Measurements from ENCODE around the gene DAO.
A peak's percentile ranks its signal among the peaks of the same experiment; 100 is the strongest.

DAO gene

DNA sequence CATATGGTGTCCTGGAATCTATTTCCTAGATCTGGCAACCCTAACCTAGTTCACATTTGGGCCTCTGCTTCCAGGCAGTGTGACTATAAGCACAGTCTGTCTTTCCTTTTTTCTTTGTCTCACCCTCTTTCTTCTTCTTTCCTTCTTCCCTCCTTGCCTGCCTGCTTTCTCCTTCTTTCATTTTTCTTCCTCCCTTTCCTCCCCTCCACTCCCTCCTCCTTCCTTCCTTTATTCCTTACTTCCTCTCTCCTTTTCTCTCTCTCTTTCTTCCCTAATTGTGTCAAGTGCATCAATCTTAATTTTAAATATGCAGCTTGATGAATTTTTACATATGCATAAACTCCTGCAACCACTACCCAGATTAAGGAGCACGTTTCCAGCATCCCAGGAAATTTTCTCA is 4.6 kb upstream of the DAO start:
- DNase-seq (ENCODE audit: low read depth in 2 of 2) = no peak

GRCh38 chr12:108875682-108876361 is 4.1 kb upstream of the DAO start:
- DNase-seq (ENCODE audit: low read depth in 2 of 2) = no peak

DNA sequence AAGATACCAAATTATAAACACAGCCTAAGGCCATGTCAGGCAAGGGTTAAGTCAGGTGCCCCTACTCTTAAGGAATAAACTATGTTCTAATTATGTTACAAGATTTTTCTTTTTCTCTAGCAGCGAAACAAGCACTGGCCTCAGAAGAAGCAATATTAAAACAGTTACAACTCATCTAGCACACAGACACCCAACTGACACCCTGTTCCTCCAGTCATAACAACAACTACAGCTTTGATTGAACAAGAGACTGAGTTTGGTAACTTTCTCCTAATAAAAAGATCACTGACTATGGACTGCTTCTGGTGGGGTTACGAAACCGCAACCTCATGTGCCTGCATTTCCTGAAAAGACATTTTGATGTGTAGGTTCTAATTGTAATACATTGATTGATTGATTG is 3.3 kb upstream of the DAO start:
- DNase-seq (ENCODE audit: low read depth in 2 of 2) = no peak

GRCh38 chr12:108881953-108882352 is 2.1 kb downstream of the DAO start:
- no peak for DNase-seq (ENCODE audit: low read depth in 2 of 2)

DNA sequence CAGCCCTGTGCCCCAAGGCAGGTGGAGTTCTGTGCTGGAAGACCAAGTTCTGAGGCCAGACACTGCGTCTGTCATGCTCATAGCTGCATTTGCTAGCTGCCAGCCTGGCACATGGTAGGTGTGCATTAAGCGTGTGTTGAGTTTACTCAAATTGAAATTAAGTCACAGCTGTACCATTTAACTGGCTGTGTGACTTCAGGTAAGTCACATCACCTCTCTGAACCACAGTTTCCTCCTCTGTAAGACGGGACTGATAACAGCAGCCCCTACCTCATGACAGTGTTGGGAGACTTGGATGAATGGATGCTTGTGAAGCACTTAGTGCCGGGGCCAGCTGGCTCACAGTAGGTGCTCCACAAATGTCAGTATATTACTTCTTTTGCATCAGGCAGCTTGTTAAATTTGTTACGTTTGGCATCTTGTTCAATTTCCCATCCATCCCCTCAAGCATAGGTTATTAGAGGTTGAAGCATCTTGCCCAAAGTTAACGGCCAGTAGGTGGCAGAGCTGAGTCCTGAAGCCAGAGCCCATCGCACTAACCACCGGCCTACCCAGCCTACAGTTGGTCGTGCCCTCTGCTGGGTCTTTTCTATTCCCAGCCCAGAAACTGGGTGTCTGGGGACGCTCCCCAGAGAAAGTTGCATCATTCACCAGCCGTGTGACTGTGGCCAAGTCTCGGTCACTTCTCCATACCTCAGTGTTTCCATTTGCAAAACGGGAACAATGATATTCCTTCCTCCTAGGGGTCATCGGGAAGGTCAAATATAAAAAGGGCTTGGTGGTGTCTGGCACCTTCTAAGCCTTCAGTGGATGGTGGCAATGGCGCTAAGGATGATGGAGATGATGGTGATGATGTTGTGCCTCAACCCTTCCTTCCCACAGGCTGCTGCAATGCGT is 4.5 kb downstream of the DAO start:
- peak; percentile 52 to 54 for DNase-seq (ENCODE audit: low read depth in 2 of 2)

GRCh38 chr12:108886873-108887629 is 7.2 kb downstream of the DAO start:
- DNase-seq (ENCODE audit: low read depth in 2 of 2) = no peak

GRCh38 chr12:108888031-108888430 is 8.1 kb downstream of the DAO start:
- DNase-seq (ENCODE audit: low read depth in 2 of 2) = no peak

- no peak for DNase-seq (ENCODE audit: low read depth in 2 of 2)
Observed at GRCh38 chr12:108890208-108890607, 10.3 kb downstream of the DAO start.

DNA sequence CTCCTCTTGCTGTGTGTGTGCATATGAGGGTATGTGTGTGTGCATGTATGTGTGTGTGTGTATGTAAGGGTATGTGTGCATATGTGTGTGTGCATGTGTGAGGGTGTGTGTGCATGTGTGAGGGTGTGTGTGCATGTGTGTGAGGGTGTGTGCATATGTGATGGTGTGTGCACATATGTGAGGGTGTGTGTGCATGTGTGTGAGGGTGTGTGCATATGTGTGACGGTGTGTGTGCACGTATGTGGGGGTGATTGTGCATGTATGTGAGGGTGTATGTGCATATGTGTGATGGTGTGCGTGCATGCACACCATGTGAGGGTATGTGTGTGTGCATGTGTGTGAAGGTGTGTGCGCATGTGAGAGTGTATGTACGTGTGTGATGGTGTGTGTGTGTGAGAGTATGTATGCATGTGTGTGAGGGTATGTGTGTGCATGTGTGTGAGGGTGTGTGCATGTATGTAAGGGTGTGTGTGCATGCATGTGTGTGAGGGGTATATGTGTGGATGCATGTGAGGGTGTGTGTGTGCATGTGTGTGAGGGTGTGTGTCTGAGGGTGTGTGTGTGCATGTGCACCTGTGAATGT is 15.4 kb downstream of the DAO start:
- no peak for DNase-seq (ENCODE audit: low read depth in 2 of 2)

DNA sequence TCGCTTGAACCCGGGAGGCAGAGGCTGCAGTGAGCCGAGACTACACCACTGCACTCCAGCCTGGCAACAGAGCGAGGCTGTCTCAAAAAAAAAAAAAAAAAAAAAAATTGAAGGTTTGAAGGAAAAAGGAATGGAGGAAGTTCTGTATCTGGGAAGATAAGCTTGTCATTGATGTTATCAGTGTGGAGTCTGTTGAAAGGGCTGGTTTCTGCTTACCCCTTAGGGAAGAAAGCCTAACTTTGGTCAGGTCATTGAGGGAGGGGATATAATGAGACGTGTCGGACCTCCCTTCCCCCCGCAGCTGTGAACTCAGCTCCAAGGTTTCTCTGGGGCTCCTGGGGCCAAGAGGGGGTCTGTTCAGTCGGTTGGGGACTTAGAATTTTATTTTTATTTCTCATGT is 16.4 kb downstream of the DAO start:
- no peak for DNase-seq (ENCODE audit: low read depth in 2 of 2)

GRCh38 chr12:108896817-108897216 is 16.9 kb downstream of the DAO start:
- DNase-seq (ENCODE audit: low read depth in 2 of 2) = no peak

DNA sequence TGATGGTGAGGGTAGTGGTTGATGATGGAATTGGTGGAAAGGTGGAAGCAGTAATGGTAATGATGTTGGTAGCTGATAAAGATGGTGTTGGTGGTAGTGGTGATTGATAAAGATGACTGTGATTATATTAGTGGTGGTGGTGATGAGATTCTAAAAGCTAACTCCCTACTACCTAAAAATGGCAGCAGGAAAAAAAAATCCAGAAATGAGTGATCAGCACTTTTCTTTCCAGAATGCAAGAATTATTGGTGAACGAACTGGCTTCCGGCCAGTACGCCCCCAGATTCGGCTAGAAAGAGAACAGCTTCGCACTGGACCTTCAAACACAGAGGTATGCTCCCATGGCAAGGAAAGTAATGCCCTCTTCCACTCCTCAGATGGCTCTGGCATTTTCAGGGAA is 19.3 kb downstream of the DAO start:
- no peak for DNase-seq (ENCODE audit: low read depth in 2 of 2)

- DNase-seq (ENCODE audit: low read depth in 2 of 2) = no peak
Observed at GRCh38 chr12:108905725-108906124, 25.8 kb downstream of the DAO start.

DNA sequence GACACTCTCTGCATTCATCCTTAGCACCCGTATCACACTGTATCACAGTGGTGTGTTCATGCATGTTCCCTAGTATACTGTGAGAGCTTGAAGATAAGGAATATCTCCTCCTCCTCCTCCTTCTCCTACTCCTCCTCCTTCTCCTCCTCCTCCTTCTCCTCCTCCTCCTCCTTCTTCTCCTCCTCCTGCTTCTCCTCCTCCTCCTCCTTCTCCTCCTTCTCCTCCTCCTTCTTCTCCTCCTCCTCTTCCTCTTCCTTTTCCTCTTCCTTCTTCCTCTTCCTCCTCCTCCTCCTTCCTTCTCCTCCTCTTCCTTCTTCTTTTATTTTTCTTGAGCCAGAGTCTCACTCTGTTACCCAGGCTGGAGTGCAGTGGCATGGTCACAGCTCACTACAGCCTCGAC is 27.1 kb downstream of the DAO start:
- no peak for DNase-seq (ENCODE audit: low read depth in 2 of 2)

DNA sequence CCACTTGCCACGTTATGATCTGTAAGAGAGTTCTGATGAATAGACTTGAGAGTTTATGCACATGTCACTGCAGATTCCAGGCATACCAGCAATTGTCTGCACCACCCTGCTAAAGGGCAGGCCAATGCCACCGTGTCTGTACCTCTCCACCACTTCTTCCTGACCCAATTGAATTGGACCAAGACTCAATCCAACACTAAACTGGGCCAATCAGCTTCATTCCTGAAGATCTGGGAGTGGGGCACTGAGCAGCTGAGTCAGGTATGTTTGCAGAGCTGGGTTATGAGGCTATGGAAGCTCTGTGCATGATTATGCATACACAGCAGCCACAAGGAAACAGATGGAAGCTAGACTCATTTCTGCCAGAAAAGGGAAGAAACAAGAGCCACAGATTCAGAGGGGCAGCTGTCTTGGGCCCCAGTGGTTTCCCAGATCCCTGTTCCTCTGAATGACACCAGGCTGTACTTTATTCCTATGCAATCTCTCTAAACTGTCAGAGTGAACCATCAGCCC is 28.0 kb downstream of the DAO start:
- DNase-seq (ENCODE audit: low read depth in 2 of 2) = no peak

GRCh38 chr12:108910336-108910735 is 30.4 kb downstream of the DAO start:
- DNase-seq (ENCODE audit: low read depth in 2 of 2) = no peak

- no peak for DNase-seq (ENCODE audit: low read depth in 2 of 2)
Observed at GRCh38 chr12:108911915-108912314, 32.0 kb downstream of the DAO start.

GRCh38 chr12:108912361-108912760 is 32.5 kb downstream of the DAO start:
- no peak for DNase-seq (ENCODE audit: low read depth in 2 of 2)

DNA sequence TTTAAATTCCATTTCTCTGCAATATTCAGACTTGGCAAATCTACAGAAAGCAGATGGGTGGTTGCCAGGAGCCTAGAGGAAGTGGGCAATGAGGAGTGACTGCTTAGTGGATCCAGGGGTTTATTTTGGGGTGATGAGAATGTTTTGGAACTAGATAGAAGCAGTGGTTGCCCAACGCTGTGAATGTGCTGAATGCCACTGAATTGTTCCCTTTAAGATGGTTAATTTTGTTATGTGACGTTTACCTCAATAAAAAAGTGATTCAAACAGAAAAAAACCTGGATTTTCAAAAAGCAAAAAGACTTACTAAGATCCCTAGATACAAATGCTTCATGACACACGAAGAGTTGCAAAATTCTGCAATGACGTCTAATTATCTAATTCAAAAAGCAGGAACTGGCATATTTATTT is 34.2 kb downstream of the DAO start:
- DNase-seq (ENCODE audit: low read depth in 2 of 2) = no peak

GRCh38 chr12:108915632-108916133 is 35.8 kb downstream of the DAO start:
- DNase-seq (ENCODE audit: low read depth in 2 of 2) = no peak

- DNase-seq (ENCODE audit: low read depth in 2 of 2) = no peak
Observed at GRCh38 chr12:108916336-108916735, 36.4 kb downstream of the DAO start.

- DNase-seq (ENCODE audit: low read depth in 2 of 2) = no peak
Observed at GRCh38 chr12:108918206-108918605, 38.3 kb downstream of the DAO start.

All from stimulated activated CD4-positive, alpha-beta T cell treated with anti-CD3 and anti-CD28 coated beads, Interleukin-1b, Interleukin-23, amount 100 ng/mL, for 4 hours (primary cell).